ENCODE measurements around the gene GADD45GIP1. TPM values are rescaled to one million over a fixed set of nuclear protein-coding genes. Genes with fewer than 3 reads are reported as not detected.
A peak's percentile ranks its signal among the peaks of the same experiment; 100 is the strongest.

The GADD45GIP1 gene
- 84.1 TPM for polyA plus RNA-seq

DNA sequence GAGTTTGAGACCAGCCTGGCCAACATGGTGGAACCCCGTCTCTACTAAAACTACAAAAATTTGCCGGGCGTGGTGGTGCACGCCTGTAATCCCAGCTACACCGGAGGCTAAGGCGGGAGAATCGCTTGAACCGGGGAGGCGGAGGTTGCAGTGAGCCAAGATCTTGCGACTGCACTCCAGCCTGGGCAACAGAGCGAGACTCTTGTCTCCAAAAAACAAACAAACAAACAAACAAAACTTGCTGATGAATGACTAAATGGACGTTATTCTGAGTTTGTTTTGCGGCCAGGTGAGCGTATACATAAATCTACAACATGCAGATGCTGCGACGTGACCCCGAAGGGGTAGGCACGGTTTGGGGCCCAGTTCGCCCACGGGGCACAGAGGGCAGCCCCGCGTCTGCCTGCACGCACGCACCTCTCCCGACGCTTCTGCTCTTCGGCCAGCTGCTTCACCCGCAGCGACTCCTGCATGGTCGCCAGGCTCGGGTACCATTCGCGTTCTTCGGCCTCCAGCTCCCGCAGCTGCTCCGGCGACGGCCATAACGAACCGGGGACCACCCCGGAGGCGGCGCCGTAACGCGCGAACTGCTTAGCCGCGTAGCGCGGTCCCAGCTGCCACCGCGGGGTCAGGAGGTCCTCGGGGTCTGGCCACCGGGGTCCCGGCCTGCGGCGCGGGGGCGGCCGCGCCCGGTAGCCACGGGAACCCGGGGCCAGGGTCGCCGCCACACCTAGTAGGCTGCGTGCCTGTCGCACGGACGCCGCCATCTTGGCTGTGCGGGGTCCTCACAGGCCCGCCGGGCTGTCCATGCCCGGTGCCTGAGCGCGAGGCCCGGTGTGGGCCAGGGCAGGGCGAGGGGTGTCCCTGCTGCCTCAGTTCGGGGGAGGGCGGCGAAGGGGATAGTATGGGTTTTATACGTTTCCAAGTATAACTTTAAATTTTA lies at the start of gene GADD45GIP1:
TSS of gene GADD45GIP1 (minus strand) at position 778 of the 943 bp plus-strand sequence. CDS start at position 767, 11 bp downstream.
- Mint-ChIP-seq H3K4me3 (peak within 1 kb of the TSS; percentile 90 to 97 (median 96)), H3K27ac (peak within 1 kb of the TSS; percentile 95 to 97 (median 96)), H3K27me3 (no peaks in the 10 kb centered on the region), H3K4me1 (peaks cover 6 to 23% (median 15%) of the 10 kb centered on the region in 3 donors), H3K36me3 (peaks cover 1% of the 10 kb centered on the region), H3K9me3 (no peaks in the 10 kb centered on the region)

DNA sequence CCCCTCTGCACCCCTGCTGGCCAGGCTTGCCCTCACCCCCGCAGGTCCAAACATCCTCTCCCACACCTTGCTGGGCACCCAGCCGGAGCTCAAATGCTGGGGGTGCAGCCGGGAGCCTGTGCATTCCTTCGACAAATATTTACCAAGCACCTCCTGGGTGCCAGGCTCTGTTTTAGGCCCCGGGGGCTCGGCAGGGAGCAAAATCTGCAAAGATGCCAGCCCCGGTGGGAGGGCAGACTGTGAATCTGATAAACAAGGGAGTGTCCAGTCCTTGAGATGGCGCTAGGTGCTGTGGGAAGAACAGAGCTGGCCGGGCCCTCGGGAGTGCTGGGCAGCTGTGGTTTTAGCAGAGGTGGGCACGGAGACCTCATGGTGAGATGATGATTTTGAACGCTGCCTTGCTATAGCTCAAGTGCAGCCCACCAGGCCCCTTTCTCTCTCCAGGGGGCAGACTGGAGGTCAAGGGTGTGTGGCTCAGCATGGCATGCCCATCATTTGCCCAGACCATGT lies 48.9 kb upstream of the GADD45GIP1 start:
- Mint-ChIP-seq H3K4me1 (peaks cover 0 to 4% (median 0%) of the 10 kb centered on the region in 3 donors), H3K36me3 (no peaks in the 10 kb centered on the region), H3K27ac (no peak overlapping the region), H3K27me3 (peaks cover 28% of the 10 kb centered on the region), H3K9me3 (no peaks in the 10 kb centered on the region), H3K4me3 (peak overlapping the region in 1 of 4 donors; percentile 27)

DNA sequence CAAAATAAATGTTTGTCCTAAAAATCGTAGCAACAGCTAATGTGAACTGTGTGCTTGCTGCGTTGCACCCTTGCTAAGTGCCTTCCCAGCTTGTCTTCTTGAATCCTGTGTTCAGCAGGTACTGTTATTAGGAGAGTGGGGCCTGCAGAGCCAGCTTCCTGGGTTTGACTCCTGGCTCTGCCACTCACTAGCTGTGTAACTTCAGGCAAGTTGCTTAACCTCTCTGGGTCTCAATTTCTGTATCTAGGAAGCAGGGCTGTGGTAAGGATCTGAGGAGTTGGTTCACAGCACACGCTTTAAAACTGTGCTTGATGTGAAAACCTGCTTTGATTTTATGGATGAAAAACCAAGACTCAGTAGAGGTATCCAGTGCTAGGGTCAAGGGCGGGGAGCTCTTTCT lies 48.2 kb upstream of the GADD45GIP1 start:
- Mint-ChIP-seq H3K27me3 (peaks cover 23% of the 10 kb centered on the region), H3K4me3 (no peak overlapping the region), H3K9me3 (no peaks in the 10 kb centered on the region), H3K36me3 (peaks cover under 1% of the 10 kb centered on the region), H3K4me1 (peaks cover 0 to 4% (median 0%) of the 10 kb centered on the region in 3 donors), H3K27ac (peak overlapping the region in 2 of 3 donors; percentile 9 to 42)

DNA sequence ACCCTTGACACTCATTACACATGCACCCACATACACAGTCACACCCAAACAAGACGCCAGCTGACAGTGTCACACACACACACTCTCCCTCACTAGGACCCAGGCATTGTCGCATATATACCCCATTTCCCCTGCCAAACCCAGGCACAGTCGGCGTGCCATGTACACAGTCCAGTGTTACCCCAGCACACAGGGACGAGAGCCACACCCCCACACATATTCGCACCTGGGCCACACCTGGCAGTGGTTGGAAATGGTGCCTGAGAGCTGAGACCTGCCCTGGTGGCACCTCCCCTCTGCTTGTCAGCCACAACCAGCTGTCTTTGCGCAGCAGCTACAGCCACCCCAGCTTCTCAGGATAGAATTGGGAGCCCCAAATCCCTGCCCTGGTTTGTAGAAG lies 47.2 kb upstream of the GADD45GIP1 start:
- Mint-ChIP-seq H3K4me1 (peaks cover 0 to 4% (median 0%) of the 10 kb centered on the region in 3 donors), H3K27ac (peak overlapping the region in 1 of 3 donors; percentile 34), H3K27me3 (peaks cover 18% of the 10 kb centered on the region), H3K9me3 (no peaks in the 10 kb centered on the region), H3K4me3 (no peak overlapping the region), H3K36me3 (peaks cover 2% of the 10 kb centered on the region)

DNA sequence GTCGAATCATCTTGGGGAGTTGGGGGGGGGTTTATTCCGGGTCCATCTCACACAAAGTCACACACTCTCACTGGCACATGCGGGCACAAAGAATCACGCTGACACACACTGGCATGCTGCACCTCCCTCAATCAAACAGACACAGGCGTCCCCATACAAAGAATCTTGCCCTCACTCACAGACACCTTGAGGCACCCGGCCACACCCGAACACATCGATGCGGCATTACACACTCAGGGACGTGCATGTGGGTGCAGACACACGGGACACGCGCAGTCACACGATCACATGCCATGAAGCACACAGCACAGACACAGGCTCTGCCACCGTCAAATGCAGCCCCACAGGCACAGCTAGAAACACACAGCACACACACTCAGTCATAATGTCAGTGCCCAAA lies 46.1 kb upstream of the GADD45GIP1 start:
- peaks cover 2% of the 10 kb centered on the region for H3K36me3 Mint-ChIP-seq
- peaks cover 0 to 2% (median 0%) of the 10 kb centered on the region in 3 donors for H3K4me1 Mint-ChIP-seq
- no peaks in the 10 kb centered on the region for H3K9me3 Mint-ChIP-seq
- H3K27ac Mint-ChIP-seq, result no peak overlapping the region
- no peak overlapping the region for H3K4me3 Mint-ChIP-seq
- peaks cover 17% of the 10 kb centered on the region for H3K27me3 Mint-ChIP-seq

DNA sequence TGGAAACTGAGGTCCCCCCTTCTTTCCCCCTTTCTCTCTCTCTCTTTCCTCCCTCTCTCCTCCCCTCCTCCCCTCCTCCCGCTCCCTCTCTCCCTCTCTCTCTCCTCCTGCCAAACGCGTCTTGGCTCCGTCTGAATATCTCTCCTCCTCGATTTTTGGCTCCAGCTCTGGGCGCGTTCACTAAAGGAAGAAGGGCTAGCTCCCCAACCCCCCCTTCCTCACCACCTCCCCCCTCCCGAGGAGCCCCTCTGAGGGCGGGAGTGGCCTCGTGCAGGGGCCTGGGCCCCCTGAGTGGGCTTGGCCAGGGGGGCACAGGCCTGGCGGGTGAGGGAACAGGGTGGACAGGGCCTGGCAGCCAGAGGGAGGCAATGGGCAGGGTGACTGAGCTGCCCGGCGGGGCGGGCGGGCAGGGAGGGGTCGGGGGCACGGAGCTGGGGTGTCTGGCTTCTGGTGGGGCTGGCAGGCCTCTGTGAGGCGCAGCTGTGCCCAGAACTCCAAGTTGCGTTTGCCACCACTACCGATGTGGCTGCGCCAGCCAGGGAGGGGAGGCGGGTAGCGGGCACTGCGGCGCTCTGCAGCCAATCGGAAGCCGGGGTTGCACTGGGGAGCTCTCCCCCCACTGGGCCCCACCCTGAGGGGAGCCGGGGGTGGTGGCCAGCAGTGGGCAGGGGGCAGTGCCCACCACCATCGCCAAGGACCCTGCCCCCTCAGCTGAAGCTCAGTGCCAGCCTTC lies 45.3 kb upstream of the GADD45GIP1 start:
- H3K9me3 Mint-ChIP-seq, result no peaks in the 10 kb centered on the region
- peaks cover 14% of the 10 kb centered on the region for H3K27me3 Mint-ChIP-seq
- H3K4me3 Mint-ChIP-seq, result no peak overlapping the region
- H3K4me1 Mint-ChIP-seq, result peaks cover 0 to 2% (median 0%) of the 10 kb centered on the region in 3 donors
- no peak overlapping the region for H3K27ac Mint-ChIP-seq
- H3K36me3 Mint-ChIP-seq, result peaks cover 2% of the 10 kb centered on the region

DNA sequence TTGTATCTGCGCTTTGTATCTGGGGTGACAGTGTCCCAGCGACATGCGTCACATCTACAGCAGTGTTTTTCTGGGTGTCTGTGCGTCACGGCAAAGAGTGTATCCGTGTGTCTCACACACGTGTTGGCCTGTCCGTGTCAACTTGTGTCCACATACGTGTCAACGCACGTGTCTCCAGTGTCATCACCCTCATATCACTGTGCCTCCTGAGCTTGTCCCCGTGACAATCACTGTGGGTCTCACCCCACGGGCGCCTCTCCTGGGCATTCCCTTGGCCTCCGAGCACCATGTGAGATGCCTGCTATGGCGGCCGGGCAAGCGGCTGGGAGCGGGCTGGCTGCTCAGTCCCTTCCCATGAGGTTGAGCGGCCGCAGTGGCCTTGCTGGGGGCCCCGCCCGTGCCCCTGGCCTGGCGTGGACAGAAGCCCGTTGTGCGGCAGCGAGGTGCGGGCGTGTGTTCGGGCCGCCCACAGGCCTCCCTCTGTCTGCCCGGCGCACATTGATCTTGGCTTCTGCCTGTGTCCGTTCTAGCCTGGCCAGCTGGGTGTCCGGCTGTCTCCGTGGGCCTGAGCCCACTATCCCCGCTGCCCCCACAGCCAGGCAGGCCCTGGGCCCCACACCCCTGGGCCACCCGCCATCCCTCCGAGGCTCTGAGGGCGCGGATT lies 44.6 kb upstream of the GADD45GIP1 start:
- Mint-ChIP-seq H3K36me3 (peaks cover 2% of the 10 kb centered on the region), H3K27ac (peak overlapping the region in 1 of 3 donors; percentile 62), H3K4me3 (no peak overlapping the region), H3K9me3 (no peaks in the 10 kb centered on the region), H3K27me3 (peaks cover 14% of the 10 kb centered on the region), H3K4me1 (peaks cover 0 to 2% (median 0%) of the 10 kb centered on the region in 3 donors)

DNA sequence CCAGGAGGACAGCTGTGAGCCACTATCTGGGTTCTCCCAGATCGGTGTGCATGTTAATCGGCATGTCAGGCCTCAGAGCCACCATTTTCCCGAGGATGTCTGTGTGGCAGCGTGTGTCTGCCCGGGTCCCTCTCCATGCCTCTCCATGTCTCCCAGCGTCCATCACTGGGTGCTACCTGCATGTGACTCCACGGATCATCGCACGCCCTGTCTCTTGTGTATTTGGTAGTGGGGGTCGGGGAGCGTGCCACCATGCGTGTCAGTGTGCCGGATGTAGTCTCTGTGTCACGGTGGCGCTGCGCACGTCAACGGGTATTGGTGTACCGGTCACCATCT lies 44.1 kb upstream of the GADD45GIP1 start:
- Mint-ChIP-seq H3K27me3 (peaks cover 11% of the 10 kb centered on the region), H3K36me3 (peaks cover 2% of the 10 kb centered on the region), H3K9me3 (no peaks in the 10 kb centered on the region), H3K27ac (peak overlapping the region in 1 of 3 donors; percentile 62), H3K4me1 (peaks cover 0 to 2% (median 0%) of the 10 kb centered on the region in 3 donors), H3K4me3 (peak overlapping the region in 1 of 4 donors; percentile 28)

DNA sequence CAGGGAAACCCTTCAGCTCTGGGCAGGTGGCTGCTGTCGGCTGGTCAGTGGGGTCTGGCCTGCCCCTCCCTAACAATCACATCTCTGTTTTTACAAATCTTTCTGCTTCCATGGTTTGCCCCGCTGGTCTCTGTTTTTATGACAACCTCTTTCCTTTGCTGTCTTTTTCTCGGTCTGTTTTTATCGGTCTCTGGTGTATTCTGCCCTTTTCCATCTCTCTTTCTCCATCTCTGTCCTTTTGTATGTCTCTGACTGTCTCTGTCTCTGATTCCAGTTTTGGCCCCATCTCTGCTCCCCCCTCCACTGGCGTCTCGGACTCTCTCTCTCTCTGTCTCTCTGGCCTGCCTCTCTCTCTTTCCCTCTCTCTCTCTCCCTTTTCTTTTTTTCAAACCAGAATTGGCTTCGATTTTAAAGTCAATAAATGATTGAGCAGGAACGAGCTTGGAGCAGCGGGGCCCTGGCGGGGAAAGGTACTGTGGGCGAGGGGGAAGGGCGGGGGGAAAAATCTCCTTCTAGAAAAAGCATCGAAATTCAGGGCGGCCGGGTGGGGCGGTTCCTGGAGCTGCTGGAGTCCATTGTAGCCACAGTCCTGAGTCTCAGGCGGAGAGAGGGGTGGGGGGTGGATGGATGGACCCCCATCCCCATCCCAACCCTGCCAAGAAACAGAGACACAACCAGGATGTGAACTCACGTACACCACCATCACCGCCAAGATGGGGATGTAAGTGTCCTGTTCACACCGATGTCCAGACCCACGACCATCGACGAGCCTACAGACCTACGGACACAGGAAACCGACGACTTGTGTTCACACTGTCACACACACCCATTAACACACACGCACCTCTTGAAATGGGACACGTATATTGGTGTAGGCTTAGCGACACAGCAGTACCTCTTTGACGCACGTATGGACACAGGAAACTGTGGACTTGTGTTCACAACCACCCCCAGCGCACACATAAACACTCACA lies 41.2 kb upstream of the GADD45GIP1 start:
- Mint-ChIP-seq H3K4me3 (peak overlapping the region; percentile 3 to 79 (median 77)), H3K9me3 (no peaks in the 10 kb centered on the region), H3K4me1 (peaks cover 0 to 5% (median 5%) of the 10 kb centered on the region in 3 donors), H3K36me3 (peaks cover 2% of the 10 kb centered on the region), H3K27me3 (peaks cover 22% of the 10 kb centered on the region), H3K27ac (no peak overlapping the region)

DNA sequence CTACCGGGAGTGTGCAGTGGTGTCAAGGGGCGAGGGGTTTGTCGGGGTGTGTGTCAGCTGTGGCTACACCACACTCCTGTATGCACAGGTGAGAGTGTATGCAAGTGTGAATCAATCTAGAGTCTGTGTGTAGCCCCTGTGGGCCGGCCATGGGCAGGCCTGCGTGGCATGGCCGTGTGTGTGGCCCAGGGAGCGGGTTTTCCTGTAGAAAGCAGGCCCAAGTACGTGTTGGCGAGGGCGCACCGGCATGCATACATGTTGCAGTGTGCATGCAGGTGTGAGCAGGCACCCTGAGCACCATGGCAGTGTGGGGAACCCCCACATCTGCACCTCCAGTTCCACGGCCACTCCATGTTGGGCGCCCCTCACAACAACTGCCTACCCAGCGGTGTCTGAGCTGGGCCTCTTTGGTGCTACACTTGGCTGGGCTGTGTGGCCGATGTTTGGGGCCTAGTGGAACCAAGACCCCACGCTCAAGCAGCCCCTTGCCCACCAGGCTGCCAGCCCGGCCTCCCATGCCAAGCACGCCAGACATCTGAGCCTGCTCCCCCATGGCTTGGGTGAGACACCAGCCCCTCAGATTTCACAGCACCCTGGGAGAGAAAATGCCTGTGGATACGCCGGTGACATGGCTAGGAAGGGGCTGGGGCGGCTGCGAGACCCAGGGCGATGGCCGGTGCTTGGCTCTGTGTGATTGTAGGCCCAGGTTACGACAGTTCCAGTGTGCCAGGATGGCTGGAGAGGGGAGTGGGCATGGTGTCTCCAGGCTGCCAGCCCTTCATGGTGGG lies 40.4 kb upstream of the GADD45GIP1 start:
- Mint-ChIP-seq H3K36me3 (peaks cover 2% of the 10 kb centered on the region), H3K27ac (peak overlapping the region in 1 of 3 donors; percentile 74), H3K9me3 (no peaks in the 10 kb centered on the region), H3K27me3 (peaks cover 19% of the 10 kb centered on the region), H3K4me1 (peaks cover 0 to 5% (median 5%) of the 10 kb centered on the region in 3 donors), H3K4me3 (peak overlapping the region; percentile 67 to 79 (median 78))

DNA sequence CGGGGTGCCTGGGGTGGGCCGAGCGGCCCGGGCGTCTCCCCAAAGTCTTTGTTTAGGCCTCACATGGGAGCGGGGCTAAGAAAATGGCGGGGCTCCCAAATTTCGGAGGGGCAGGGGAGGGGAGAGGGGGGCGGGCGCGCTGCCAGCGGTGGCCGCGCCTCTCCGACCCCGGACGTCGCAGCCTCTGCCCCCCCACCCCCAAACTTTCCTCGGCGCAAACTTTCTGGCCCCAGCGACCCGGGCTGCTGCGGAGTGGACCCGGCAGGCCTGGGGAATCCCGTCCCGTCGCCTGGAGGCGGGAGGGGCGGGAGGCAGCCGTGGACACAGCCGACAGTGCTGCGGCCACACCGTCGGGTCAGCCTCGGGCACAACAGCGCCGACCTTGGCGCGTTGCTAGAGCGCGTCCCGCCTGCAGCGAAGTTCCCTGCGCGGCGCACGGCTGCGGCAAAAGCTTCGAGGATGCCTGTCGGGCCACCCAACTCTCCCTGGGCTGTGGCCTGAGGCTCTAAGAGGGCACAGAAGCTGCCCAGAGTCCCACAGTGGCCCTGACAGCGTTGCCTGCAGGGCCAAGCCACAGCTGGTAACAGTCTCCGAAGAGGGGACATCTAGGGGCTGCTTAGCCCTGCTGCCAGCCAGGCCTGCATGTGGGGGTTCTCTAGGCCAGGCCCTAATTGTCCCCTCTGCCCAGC lies 39.5 kb upstream of the GADD45GIP1 start:
- peaks cover 19% of the 10 kb centered on the region for H3K27me3 Mint-ChIP-seq

DNA sequence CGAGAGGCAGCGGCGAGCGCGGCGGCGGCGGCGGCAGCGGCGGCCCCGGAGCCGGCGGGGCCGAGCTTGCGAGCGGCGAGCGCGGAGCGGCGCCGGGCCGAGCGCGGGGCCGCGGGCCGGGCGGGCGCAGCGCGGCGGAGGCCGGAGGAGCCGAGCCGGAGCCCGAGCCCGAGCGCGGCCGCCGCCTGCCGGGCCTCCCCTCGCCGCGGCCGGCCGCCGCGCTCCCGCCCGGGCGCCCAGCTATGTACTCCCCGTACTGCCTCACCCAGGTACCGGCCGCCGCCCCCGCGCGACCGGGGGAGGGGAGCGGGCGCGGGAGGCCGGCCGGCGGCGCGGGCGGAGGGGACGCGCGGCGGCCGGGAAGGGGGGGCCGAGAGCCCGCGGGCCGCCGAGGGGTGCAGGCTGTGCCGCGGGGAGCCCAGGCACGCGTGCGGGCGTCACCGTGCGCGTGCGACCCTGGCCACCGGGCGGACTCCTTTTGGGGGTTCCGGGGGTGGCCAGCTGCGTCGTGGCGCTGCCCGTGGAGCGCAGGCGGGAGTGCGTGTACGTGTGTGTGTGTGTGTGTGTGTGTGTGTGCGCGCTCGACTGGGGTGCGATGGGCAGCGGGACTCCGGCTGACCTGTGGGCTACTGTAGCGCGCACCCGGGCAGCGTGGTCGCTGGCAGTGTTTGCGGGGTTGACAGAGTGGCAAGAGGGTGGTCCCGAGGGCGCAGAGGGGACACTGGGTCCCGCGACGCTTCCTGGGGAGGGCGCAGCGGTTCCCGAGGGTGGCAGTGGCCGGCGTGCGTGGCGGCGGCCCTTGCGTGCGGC lies 38.8 kb upstream of the GADD45GIP1 start:
- Mint-ChIP-seq H3K4me3 (peak overlapping the region in 3 of 4 donors; percentile 70 to 80 (median 79)), H3K27me3 (peaks cover 19% of the 10 kb centered on the region), H3K4me1 (peaks cover 0 to 5% (median 5%) of the 10 kb centered on the region in 3 donors), H3K36me3 (peaks cover 2% of the 10 kb centered on the region), H3K27ac (no peak overlapping the region), H3K9me3 (no peaks in the 10 kb centered on the region)

More for the DNA sequence above, 39.5 kb upstream of the GADD45GIP1 start:
- H3K36me3 Mint-ChIP-seq, result peaks cover 2% of the 10 kb centered on the region
- peak overlapping the region; percentile 55 to 82 (median 72) for H3K4me3 Mint-ChIP-seq
- H3K4me1 Mint-ChIP-seq, result peaks cover 0 to 5% (median 5%) of the 10 kb centered on the region in 3 donors
- H3K27ac Mint-ChIP-seq, result peak overlapping the region in 2 of 3 donors; percentile 35 to 74
- H3K9me3 Mint-ChIP-seq, result no peaks in the 10 kb centered on the region

Measured in IgD-negative memory B cell (primary cell).